HG03039 (cell line): ENCODE measurements around the gene SMG9.
A peak's percentile ranks its signal among the peaks of the same experiment; 100 is the strongest.

Experiments
- ATAC-seq: cut with Tn5 transposase; IDR thresholded peaks from one replicate; pipeline ENCODE4 v1.9.1; 2021; ENCODE audit warnings: mild to moderate bottlenecking, moderate library complexity; ENCODE audit not compliant: unreplicated experiment

SMG9 gene

GRCh38 chr19:43759515-43759914 lies 4.8 kb upstream of the SMG9 start:
- ATAC-seq = no peak

- peak; percentile 18 for ATAC-seq
Observed at GRCh38 chr19:43755256-43755801, 567 bp upstream of the SMG9 start.

DNA sequence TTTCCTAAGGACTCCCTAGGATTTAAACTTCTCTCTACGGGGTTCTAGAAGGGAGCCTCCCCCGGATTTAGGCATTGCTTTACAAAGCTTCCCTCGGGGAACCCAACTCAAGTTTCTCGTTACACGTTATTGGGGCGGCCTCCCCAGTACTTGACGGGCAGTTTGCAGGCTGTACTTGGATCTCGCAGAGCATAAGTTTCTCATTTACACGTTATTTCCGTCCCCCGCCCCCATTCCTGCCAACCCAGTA lies 584 bp downstream of the SMG9 start:
- no peak for ATAC-seq

GRCh38 chr19:43752287-43752875 lies 2.4 kb downstream of the SMG9 start:
- no peak for ATAC-seq

DNA sequence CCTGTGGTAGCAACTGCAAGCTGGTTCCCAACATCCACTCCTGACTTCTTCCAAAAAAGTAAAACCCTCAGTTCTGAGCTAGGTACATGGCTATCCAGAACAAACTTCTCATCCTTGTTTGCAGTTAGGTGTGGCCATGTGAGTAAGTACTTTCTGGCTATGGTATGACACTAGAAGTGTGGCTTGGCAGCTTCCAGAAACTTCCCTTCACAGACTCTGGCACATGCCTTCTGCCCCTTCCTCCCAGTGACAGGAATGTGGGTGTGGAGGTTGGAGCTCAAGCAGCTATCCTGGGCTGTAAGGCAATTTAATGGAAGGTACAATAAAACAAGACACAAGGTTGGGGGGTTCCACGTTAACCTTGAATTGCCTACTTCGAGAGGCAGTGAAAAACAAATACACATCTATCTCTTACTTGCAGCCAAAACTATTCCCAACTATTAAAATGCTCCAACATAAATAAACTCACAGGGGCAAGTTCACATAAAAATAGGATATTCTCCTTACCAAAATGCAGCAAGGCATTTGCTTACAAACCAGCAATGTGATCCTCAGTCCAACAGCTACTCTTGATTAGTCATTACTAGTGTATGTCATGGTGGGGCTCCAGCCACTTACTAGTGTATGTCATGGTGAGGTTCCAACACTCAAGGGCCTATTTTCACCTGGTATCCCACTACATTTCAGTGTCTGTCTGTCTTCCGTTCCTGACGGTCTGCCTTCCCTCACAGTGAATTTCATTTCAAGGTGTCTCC lies 3.1 kb downstream of the SMG9 start:
- ATAC-seq = no peak

DNA sequence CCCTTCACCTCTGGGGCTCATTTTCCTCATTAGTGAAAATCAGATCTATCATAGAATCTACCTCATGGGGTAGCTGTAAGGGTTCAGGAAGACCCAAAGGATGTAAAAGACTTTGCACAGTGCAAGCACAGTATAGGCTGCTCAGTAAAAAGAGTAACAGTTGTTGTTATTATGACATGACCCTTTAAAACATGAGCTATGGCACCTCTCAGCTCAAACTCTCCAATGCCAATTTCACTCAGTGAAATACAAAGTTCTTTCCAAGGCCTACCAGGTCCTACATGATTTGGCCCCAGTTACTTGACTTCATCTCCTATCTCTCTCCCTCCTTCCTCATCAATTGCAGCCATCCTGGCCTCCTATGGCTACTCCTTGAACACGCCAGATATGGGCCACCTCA lies 4.9 kb downstream of the SMG9 start:
- ATAC-seq = no peak

- no peak for ATAC-seq
Observed at GRCh38 chr19:43749152-43749551, 5.6 kb downstream of the SMG9 start.

DNA sequence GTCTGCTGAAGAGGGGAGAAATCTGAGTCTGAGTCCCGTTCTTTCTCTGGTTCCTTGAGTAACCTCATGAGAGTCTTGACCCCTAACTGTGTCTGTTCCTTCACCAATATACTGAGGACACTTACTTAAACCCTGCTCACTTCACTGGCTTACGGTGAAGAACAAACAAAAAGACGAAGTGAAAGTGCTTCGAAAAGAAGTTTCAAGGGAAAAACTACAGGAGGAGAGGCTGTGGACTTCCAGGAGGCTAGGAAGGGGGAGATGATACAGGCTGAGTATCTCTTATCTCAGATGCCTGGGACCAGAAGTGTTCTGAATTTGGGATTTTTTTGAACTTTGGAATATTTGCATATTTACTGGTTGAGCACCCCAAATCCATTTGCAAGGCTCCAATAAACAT lies 6.1 kb downstream of the SMG9 start:
- no peak for ATAC-seq

DNA sequence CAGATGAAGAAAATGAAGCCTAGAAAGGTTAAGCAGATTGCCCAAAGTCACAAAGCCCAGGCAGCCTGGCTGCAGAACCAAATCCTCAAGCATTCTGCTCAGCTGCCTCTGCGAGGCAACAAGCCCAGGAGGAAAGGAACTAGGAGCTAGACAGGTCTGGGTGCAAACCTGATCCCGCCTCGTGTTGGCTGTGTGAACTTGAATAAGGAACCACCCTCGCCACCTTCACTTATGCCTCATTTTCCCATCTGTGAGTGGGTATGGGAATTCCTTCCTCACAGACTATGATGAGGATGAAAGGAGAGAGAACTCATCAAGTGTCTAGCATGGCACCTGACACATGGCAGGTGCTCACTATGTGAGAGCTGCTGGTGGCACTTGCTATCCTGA lies 6.6 kb downstream of the SMG9 start:
- no peak for ATAC-seq

- no peak for ATAC-seq
Observed at GRCh38 chr19:43747557-43748204, 7.1 kb downstream of the SMG9 start.

DNA sequence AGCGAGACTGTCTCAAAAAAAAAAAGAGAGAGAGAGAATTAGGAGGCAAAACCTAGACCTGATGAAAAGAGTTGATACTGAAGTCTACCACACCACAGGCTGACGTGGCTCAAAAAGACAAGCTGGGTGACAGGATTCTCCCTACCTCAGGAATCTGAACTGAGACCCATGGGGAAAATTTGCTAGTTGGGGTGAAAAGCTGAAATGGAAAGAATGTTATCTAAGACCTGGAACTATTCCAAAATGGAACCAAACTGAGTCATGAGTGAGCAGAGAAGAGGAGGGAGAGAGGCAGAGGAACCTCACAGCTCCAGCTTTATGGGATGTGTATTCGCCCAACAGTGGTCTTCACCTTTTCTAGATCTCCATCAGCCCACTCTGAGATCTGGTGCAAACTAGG lies 11.7 kb downstream of the SMG9 start:
- no peak for ATAC-seq

DNA sequence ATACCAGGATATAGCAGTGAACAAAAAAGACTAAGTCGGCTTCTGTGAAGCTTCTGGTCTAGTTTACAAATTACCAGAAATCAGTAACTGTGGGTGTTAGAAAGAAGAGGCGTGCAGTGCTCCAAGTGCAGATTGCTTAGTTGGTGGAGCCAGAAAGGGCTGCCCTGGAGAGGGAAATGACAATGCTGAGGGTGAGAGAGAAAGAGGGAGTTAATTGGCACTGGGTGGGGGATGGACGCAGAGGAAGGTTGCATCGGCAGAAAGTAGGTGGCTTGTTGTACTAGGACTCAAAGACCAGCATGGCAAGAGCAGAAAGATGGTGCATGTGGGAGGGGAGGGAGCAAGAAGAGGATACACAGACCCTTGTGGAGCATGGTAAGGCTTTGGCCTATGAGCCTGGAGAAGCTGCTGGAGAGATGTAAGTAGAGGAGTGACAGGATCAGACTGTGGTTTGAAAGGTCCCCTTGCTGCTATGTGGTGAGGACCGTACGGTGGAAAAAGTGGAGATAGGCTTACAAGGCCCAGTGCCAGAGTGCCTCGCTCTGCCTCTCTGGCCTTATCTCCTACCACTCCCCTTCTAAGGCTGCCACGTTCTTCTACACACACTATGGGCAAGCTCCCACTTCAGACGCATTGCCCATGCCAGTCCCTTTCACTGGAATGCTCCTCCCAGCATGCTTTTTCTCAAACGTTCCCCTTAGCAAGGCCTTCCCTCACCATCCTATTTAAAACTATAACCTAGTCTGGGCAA lies 13.5 kb downstream of the SMG9 start:
- no peak for ATAC-seq

GRCh38 chr19:43739439-43740235 lies 15.1 kb downstream of the SMG9 start:
- ATAC-seq = no peak

DNA sequence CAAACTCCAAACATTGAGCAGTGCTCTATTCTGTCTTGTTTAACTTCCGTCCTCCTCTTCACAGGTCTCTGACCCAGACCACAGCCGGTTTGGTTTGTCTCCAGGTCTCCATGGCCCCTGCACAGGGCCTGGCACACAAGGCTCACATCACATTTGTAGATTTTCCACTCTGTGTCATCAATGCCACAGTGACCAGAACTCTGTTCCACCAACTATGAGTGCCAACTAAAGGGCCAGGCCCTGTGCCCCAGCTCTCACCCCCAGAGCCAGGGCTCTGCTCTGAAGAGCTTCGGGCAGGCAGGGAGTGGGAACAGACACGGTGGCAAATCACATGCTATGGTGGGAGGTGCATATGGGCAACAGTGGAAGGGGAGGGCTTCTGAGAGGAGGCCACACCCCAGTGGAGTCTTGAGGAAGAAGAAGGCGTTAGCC lies 16.0 kb downstream of the SMG9 start:
- ATAC-seq = no peak

DNA sequence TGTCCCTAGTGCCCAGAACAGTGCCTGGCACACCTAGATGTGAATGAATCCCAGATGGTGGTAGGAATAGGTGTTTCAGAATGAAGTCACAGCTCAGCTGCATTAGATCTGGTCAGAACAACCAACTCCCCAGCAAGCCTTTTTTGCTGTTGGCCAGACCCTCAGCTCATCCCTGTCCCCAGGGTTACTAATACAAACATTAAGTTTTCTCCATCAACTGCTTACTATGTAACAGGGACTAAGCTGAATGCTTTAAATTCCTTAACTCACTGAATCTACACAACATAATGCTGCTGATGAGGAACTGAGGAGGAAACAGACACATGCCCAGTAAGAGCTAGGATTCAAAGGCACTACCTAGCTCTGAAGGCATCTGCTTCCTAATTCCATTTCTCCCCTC lies 18.8 kb downstream of the SMG9 start:
- ATAC-seq = no peak

DNA sequence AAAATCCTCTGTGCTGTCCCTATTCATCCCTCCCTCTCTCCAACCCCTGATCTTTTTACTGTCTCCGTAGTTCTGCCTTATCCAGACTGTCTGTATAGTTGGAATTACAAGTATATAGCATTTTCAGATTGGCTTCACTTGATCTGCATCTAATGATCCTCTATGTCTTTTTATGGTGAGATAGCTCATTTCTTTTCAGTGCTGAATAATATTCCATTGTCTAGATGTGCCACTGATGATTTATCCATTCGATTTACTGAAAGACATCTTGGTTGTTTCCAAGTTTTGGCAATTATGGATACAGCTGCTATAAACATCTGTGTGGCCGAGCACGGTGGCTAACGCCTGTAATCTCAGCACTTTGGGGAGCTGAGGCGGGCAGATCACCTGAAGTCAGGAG lies 19.7 kb downstream of the SMG9 start:
- ATAC-seq = no peak

GRCh38 chr19:43731846-43732245 lies 22.9 kb downstream of the SMG9 start:
- no peak for ATAC-seq

DNA sequence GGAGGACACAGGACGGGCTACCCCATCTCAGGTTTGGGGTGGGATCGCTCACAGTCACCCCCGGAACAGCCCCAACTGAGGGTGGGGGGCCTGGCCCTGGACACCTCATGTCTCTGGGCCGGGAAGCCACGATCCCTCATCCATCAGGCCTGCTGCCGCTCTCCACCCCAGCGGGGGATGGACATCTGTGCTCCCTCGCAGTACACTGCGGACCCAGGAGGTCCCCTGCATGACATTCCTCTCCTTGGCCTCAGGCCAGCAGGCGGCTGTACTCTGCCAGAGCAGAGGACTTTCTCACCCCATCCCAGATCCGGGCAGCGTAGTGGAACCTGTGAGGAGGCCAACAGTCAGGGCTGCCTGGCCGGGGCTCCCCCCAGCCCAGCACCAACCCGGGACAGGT lies 23.4 kb downstream of the SMG9 start:
- no peak for ATAC-seq

- no peak for ATAC-seq
Observed at GRCh38 chr19:43729919-43730318, 24.8 kb downstream of the SMG9 start.

DNA sequence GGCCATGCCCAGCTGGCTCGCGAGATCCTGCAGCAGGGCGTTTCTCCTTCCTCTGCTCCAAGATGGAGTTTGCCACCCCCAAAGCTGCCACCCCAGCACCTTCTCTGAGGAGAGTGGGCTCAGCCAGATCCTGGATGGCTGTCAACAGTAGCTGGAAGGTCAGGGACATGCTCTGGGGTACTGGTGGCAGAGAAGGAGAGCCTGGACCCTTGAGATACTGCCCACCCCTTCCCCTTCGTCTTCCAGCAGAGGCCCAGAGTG lies 27.2 kb downstream of the SMG9 start:
- no peak for ATAC-seq
